Ramos (cell line): ENCODE measurements around the gene P4HA2.

Source experiments
- in situ Hi-C: fragments of 300-500 bp; cut with MboI; formaldehyde crosslinking; loops from one replicate; pipeline ENCODE4 v1.14.3; 2022; ENCODE audit warnings: low sequenced_read_pairs; ENCODE audit not compliant: unreplicated experiment

Gene P4HA2

GRCh38 chr5:132266031-132266835, 38.6 kb upstream of the P4HA2 start:
- in situ Hi-C loops, result loop anchor here (25.0 kb wide), 1 partner anchor 246 kb away; no protein-coding TSS in a partner anchor

- in situ Hi-C loops, result loop anchor here (25.0 kb wide), 1 partner anchor 247 kb away; no protein-coding TSS in a partner anchor
These were observed 37.8 kb upstream of the P4HA2 start for GRCh38 chr5:132265336-132266030.

GRCh38 chr5:132264546-132265335, 37.1 kb upstream of the P4HA2 start:
- in situ Hi-C loops, result loop anchor here (25.0 kb wide), 1 partner anchor 248 kb away; no protein-coding TSS in a partner anchor

- in situ Hi-C loops, result loop anchor here (25.0 kb wide), 1 partner anchor 249 kb away; no protein-coding TSS in a partner anchor
These were observed 36.1 kb upstream of the P4HA2 start for GRCh38 chr5:132263548-132264261.

GRCh38 chr5:132262882-132263547, 35.4 kb upstream of the P4HA2 start:
- in situ Hi-C loops, result loop anchor here (25.0 kb wide), 1 partner anchor 249 kb away; no protein-coding TSS in a partner anchor

GRCh38 chr5:132261881-132262845, 34.5 kb upstream of the P4HA2 start:
- in situ Hi-C loops, result loop anchor here (25.0 kb wide), 1 partner anchor 250 kb away; no protein-coding TSS in a partner anchor

- in situ Hi-C loops, result loop anchor here (25.0 kb wide), 1 partner anchor 251 kb away; no protein-coding TSS in a partner anchor
These were observed 33.3 kb upstream of the P4HA2 start for GRCh38 chr5:132260714-132261551.

GRCh38 chr5:132260051-132260450, 32.4 kb upstream of the P4HA2 start:
- in situ Hi-C loops, result loop anchor here (25.0 kb wide), 1 partner anchor 252 kb away; no protein-coding TSS in a partner anchor

GRCh38 chr5:132259069-132259851, 31.6 kb upstream of the P4HA2 start:
- in situ Hi-C loops, result loop anchor here (25.0 kb wide), 1 partner anchor 253 kb away; no protein-coding TSS in a partner anchor

GRCh38 chr5:132258102-132259068, 30.7 kb upstream of the P4HA2 start:
- in situ Hi-C loops, result loop anchor here (25.0 kb wide), 1 partner anchor 254 kb away; no protein-coding TSS in a partner anchor

GRCh38 chr5:132257131-132258101, 29.8 kb upstream of the P4HA2 start, which contains the start of gene PDLIM4:
TSS of gene PDLIM4 (plus strand) at chr5:132257696. CDS start at chr5:132257735, 39 bp downstream.
- in situ Hi-C loops, result loop anchor here (25.0 kb wide), 1 partner anchor 255 kb away; no protein-coding TSS in a partner anchor

GRCh38 chr5:132256783-132257130, 29.1 kb upstream of the P4HA2 start:
- in situ Hi-C loops, result loop anchor here (25.0 kb wide), 1 partner anchor 256 kb away; no protein-coding TSS in a partner anchor

- in situ Hi-C loops, result loop anchor here (25.0 kb wide), 1 partner anchor 256 kb away; no protein-coding TSS in a partner anchor
These were observed 28.6 kb upstream of the P4HA2 start for GRCh38 chr5:132256086-132256782.
